ENCODE measurements around the gene GLTP.
"Not testable (repeated sequence)": the region's sequence is repeated elsewhere in the genome, so short reads cannot be mapped to it uniquely, and the experiment has no call there.

The GLTP gene

DNA sequence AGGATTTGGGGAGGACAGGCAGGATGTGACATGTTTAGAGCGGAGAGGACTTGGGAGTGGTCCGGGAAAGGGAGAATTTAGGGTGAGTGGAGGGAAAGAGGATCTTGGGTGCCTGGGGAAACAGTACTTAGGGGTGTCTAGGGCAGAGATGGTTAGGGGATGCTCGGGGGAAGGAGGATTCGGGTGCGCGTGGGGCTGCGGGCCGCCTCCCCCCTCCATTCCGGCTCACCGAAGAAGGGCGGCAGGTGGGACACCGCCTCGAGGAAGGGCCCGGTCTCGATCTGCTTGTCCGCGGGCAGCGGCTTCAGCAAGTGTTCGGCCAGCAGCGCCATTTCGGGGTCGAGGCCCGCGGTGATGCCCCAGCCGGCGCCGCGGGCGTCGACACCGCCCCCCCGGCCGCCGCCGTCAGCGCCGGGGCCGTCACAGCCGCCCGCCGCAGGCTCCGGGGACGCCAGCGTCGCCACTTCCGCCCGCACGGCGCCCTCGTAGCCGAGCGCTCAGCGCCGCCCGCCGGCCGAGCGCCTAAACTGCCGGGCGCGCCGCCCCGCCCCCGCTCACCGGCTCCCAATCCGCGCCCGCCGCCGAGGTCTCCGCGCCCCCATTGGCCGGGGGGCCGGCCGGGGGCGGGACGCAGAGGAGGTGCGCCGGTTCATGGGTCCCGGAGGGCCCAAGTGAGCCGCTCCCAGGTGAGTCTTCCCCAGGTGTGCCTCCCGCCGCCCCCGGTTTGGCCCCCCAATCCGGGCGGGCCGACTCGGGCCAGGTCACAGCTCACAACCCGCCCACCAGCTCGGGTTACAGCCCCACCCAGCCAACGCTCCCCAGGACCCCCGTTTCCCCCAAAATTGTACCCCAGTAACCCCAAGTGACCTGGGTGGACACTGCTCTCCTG, at the start of gene GLTP:
GLTP (minus strand) TSS at position 499 of the 889 bp plus-strand sequence; CDS start at position 332, 167 bp downstream.
- DNase-seq (ENCODE audit: low read depth), result no peak

DNA sequence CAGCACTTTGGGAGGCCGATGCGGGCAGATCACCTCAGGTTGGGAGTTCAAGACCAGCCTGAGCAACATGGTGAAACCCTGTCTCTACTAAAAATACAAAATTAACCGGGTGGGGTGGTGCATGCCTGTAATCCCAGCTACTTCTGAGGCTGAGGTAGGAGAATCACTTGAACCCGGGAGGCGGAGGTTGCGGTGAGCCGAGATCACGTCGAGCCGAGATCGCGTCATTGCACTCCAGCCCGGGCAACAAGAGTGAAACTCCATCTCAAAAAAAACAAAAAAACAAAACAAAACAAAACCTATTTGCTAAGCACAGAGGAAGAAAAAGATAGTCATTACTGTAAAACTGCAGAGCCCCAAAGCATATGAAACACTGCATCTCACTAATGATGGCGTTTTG, 49.0 kb upstream of the GLTP start:
- DNase-seq (ENCODE audit: low read depth), result not testable (repeated sequence)

- DNase-seq (ENCODE audit: low read depth), result no peak
Measured at GRCh38 chr12:109928058-109928656, 47.8 kb upstream of the GLTP start.

DNA sequence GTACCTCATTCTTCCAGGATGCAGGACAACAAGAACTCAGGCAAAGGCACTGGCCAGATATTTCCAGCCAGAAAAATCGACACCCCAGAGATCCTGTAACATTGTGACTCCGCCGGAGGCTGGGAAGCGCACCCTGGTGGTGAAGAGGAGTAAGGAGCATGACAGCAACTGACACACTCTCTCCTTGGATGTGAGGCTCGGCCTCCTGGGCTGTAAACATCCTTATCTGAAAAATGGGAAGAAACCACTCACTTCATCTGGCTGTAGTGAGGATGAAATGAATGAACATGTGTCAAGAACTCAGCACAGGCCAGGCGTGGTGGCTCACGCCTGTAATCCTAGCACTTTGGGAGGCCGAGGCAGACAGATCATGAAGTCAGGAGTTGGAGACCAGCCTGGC, 47.3 kb upstream of the GLTP start:
- DNase-seq (ENCODE audit: low read depth), result no peak

- DNase-seq (ENCODE audit: low read depth), result no peak
Measured at GRCh38 chr12:109926488-109927210, 46.3 kb upstream of the GLTP start.

DNA sequence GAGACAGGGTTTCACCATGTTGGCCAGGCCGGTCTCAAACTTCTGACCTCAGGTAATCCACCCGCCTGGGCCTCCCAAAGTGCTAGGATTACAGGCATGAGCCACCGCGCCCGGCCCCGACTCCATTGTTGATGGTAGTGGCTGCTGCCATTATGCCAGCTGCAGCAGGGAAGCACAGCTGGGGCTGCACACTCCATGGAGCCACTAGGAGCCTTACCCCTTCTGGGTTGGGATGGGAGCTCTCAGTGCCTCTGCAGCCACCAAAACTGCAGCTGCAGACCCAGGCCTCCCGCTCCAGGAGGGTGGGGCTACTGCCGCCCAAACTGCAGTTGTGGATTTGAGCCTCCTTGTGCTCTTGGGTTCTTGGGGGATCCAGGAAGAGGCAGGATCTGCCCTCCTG, 45.7 kb upstream of the GLTP start:
- DNase-seq (ENCODE audit: low read depth), result no peak

- DNase-seq (ENCODE audit: low read depth), result no peak
Measured at GRCh38 chr12:109925185-109925840, 45.0 kb upstream of the GLTP start.

GRCh38 chr12:109923481-109924245, 43.3 kb upstream of the GLTP start:
- no peak for DNase-seq (ENCODE audit: low read depth)

- DNase-seq (ENCODE audit: low read depth), result no peak
Measured at GRCh38 chr12:109923038-109923437, 42.7 kb upstream of the GLTP start.

- DNase-seq (ENCODE audit: low read depth), result no peak
Measured at GRCh38 chr12:109921982-109922381, 41.6 kb upstream of the GLTP start.

DNA sequence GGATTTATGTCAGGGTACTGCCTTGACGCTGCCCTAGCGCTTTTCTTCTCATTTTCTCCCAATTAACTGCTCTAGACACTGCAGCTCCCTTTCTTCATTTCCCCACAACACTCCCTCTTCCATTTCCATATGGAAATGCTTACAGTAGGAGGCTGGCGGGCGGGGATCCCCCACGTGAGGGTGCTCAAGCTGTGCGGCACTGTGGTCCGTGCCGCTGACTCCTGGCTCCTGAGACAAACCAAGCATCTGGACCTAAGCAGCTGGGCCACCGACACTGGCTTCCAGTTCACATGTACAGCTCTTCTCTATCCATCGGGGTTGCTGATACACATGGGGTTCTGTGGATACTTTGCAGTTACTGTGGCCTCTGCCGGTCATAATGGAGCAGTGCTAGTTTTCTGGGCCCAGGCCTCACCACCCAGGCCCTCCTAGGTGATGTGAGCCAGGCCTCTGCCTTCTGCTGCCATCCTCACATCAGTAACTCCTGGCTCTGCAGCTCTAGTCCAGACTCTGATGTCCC, 40.0 kb upstream of the GLTP start:
- no peak for DNase-seq (ENCODE audit: low read depth)

DNA sequence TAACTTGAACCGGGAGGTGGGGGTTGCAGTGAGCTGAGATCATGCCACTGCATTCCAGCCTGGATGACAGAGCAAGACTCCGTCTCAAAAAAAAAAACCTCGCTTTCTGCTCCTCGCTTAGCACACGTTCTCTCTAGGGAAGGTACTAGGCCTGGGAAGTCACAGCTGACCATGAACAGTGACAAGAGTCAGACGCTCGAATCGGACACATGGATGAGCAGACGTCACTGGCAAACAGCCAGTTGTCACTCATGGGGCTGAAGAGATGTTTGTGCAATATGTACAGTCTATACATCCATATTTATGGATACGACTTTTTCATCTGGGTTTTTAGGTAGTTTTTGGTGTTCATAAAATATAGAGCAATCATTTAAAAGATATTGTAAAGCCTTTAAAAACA, 39.1 kb upstream of the GLTP start:
- no peak for DNase-seq (ENCODE audit: low read depth)

GRCh38 chr12:109916045-109916444, 35.7 kb upstream of the GLTP start:
- no peak for DNase-seq (ENCODE audit: low read depth)

DNA sequence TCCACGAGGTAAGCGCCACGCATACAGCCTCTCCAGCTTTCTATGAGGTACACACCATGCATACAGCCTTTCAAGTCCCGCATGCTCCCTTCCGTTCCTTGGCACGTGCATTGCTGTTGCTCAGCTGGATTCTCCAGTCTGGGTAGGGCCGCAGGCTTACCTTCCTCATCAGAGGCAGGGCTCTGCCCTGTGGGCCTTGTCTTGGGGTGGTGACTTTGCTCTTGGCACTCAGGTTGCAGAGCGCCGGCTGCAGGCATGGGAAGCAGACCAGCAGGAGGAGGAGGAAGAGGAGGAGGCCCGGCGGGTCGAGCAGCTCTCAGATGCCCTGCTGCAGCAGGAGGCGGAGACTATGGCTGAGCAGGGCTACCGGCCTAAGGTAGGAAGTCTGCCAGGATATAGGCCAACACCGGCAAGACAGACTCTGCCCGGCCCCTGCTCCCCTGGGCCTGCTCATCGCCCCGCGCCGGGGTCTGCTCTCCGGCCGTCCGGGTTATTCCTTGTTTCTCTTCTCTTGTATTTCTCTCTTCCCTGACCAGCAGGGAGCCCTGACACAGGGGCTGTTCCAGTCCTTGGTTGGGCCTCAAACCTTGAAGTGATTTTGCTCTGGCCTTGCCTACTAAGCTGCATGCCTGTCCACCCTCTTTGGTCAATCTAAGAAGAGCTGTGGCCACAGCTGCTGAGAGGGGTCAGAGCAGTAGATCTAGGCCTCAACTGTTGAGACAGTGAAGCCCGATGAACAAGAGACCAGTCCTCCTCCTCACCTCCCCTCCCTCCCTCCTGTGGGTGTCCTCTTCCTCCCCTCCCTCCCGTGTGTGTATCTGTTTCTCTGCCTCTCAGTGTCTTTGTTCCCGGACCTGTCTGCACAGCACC, 35.1 kb upstream of the GLTP start:
- DNase-seq (ENCODE audit: low read depth), result no peak

DNA sequence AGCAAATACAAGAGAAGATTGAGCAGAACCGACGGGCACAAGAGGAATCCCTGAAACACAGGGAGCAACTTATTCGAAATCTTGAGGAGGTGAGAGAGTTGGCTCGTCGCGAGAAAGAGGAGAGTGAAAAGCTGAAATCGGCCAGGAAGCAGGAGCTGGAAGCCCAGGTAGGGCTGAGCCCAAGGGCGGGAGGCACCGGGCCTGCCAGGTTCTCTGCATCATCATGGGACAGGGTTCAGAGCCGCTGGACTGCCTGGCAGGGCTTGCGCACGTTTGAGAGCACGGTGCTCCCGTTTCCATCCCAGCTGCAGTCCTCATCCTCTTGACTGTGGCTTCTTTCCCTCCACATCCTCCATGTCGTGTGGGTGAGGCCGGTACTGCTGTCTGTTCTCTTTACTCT, 34.1 kb upstream of the GLTP start:
- DNase-seq (ENCODE audit: low read depth), result no peak

DNA sequence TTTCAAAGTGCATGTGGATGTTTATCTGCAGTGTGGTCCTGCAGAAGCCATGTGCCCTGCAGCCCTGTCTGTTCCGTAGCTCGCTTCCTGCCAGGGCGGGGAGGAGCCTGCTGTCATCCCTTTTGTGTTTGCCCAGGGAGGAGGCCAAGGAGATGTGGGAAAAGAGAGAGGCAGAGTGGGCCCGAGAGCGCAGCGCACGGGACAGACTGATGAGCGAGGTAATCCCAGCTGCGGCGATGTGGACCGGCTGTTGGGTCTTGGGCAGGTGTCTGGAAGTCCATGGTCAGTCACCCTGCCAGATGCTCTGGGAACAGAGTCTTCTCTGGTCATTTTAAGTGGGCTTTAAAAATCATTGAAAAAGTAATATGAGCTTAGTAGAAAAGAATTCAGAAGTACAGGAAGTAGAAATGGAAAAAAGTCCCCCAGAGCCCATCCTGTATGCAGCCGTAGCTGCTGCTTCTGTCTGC, 32.5 kb upstream of the GLTP start:
- DNase-seq (ENCODE audit: low read depth), result no peak

GRCh38 chr12:109910969-109911348, 30.6 kb upstream of the GLTP start:
- DNase-seq (ENCODE audit: low read depth), result no peak

DNA sequence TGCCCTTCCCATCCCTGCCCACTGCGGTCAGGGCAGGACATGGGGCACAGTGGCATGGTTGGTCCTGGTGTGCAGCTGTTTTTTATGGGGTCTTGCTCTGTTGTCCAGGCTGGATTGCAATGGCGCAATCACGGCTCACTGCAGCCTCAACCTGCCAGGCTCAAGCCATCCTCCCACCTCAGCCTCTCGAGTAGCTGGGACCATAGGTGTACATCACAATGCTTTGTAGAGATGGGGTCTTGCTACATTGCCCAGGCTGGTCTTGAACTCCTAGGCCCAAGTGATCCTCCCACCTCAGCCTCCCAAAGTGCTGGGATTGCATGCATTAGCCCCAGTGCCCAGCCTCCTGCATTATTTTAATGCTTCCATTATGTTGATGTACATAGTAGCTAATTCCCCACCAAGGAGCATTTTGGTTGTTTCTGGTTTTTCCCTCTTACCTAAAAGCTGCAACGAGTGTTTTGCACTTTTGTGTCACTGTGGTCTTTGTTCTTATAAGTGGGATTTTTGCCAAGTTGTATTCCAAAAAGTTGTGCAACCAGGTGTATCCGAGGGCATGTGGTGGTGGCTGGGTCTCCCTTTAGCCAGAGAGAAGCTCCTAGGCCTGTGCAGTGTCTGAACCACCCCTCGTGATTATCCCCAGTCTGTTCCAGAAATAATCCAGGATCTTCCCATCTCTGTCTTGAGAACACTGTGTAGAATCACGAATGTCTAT, 30.1 kb upstream of the GLTP start:
- no peak for DNase-seq (ENCODE audit: low read depth)

DNA sequence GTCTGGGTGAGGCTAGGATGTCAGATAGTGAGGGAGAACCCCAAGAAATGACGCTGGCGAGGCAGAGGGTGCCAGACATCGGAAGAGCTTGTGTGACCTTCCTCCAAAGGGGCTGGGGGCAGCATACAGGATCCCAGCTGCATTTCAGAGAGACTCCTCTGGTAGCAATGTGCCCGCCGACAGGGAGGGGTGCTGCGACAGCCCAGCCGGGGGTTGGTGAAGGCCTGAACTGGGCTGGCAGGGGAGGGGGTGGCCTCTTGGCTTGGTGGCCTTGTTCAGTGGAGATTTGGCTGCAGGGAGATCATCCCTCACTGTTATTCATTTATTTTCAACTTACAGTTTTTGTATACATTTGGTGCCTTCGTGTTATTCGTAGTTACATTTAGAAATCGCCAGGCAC, 25.0 kb upstream of the GLTP start:
- no peak for DNase-seq (ENCODE audit: low read depth)

All from non-pigmented ciliary epithelial cell (primary cell).